SJCRH30 (cell line): Measurements from ENCODE around the gene LDHA. TPM values are rescaled to one million over a fixed set of nuclear protein-coding genes. Genes with fewer than 3 reads are reported as not detected.
"Not testable (repeated sequence)": the region's sequence is repeated elsewhere in the genome, so short reads cannot be mapped to it uniquely, and the experiment has no call there.

Experiments used
- DNase-seq, 2 experiments: peaks; one replicate each; pipeline ENCODE4 v3.0.0-alpha.2; 2015 to 2020
- H3K27ac ChIP-seq: fragments of 250-450 bp; sonication (Bioruptor Pico); 2 replicates; pipeline ENCODE4 v1.5.1; 2020; ENCODE audit warnings: mild to moderate bottlenecking, moderate library complexity
- H3K27me3 ChIP-seq: fragments of 250-450 bp; sonication (Bioruptor Pico); 2 replicates; pipeline ENCODE4 v1.5.1; 2020; ENCODE audit warnings: mild to moderate bottlenecking, moderate library complexity
- H3K36me3 ChIP-seq: fragments of 250-450 bp; sonication (Bioruptor Pico); 2 replicates; pipeline ENCODE4 v1.5.1; 2020; ENCODE audit warnings: mild to moderate bottlenecking, moderate library complexity
- H3K4me1 ChIP-seq: fragments of 250-450 bp; sonication (Bioruptor Pico); 2 replicates; pipeline ENCODE4 v1.5.1; 2020; ENCODE audit warnings: mild to moderate bottlenecking, moderate library complexity
- H3K4me3 ChIP-seq: fragments of 250-450 bp; sonication (Bioruptor Pico); 2 replicates; pipeline ENCODE4 v1.5.1; 2020; ENCODE audit warnings: mild to moderate bottlenecking, moderate library complexity
- H3K9me3 ChIP-seq: fragments of 250-450 bp; sonication (Bioruptor Pico); replicated peaks from 2 replicates; pipeline ENCODE4 v1.5.1; 2020; ENCODE audit warnings: mild to moderate bottlenecking, moderate library complexity
- total RNA-seq: library from RNA; depleted of rRNA; stranded (reverse); fragments of >200 nt; shearing (Covaris generic); gene quantifications from 2 replicates; pipeline ENCODE4 v1.2.3, GENCODE V29; 2014

LDHA gene
- total RNA-seq, 1 experiment from 2014 or later, result 1,245 TPM

DNA sequence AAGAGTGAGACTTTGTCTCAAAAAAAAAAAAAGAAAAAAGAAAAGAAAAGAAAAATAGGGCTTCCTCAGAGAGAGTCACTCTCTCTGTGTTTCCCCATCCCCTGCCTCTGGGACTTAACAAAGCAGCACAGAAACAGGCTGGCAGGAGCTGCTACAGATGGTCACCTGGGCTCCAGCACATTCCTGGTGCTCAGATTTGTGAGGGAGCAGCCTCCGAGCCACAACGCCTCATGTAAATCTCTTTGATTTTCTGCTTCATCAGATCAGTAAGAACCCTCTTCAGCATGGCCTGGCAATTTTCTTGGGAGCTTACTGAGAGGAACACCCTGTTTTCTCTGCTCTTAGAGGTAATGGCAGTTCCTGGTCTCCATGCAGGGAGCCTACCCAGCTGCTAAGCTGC, 15.2 kb upstream of the LDHA start:
- no peak for DNase-seq
- Histone ChIP-seq H3K36me3 (no peaks in the 10 kb centered on the region), H3K9me3 (no peaks in the 10 kb centered on the region), H3K4me1 (peaks cover 15% of the 10 kb centered on the region), H3K27me3 (no peaks in the 10 kb centered on the region), H3K4me3 (no peak overlapping the region), H3K27ac (no peak overlapping the region)

DNA sequence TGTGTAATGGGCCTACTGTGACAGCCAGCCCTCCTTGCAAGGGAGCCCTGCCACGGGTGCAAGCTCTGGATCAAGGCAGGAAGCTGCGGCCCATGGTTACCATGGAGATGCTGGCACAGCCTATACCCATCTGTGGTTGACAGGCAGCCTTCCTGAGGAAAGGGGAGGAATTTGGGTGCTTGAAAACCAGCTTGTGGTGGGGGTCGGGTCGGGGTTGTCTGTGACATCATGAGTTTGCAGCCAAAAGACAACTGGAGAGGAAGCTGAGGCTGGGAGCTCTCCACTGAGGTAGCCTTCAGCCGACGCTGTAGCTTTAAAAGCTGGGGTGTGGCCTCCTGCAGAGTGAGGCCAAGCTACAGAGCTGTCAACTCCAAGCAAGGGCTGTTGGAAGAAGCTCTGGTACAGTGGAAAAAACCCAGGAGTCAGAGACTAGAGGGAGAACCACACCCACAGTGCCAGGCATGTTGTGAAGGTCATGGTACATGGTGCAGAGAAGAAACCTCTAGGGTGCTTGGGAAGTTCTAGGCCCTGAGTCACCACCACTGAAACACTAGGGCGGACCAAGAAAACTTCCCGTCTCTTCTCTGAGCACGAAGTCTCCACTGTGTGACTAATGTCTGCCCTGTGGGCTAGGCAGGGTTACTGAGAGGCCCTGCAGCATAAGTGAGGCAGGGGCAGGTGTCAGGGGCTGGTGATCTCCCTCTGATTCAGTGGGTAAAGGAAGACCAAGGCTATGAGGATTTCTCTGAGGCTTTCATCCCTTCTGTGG, 10.8 kb upstream of the LDHA start:
- peak; percentile 83 to 84 for DNase-seq
- H3K9me3 ChIP-seq, result no peaks in the 10 kb centered on the region
- no peaks in the 10 kb centered on the region for H3K36me3 ChIP-seq
- peak overlapping the region; percentile 7 for H3K4me3 ChIP-seq
- H3K27ac ChIP-seq, result peak overlapping the region; percentile 91
- H3K4me1 ChIP-seq, result peaks cover 21% of the 10 kb centered on the region
- no peaks in the 10 kb centered on the region for H3K27me3 ChIP-seq

DNA sequence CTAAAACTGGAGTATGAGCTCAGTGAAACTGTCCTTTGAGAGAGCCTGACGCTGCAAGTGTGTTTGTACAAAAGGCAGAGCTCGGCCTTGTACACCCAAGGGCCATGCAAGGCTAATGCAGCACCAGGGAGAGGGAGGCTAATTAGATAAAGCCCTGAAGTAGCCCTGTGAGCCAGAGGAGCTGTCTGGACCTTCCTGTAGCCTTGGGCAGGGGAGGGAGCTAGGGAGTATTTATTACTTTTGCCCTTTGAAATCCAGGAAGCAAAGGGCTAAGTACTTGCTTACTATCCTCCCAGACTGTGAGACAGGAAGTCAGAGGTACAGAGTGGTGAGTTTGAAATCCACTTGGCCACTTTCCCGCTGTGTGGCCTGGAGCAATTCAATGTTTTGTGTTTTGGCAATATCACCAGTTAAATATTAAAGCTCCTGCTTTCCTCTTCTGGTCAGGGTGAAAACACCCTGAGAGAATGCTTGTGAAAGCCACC, 10.2 kb upstream of the LDHA start:
- DNase-seq, result peak in 1 of 2 experiments; percentile 69
- Histone ChIP-seq H3K27ac (peak overlapping the region; percentile 91), H3K4me3 (no peak overlapping the region), H3K4me1 (peaks cover 21% of the 10 kb centered on the region), H3K27me3 (no peaks in the 10 kb centered on the region), H3K9me3 (no peaks in the 10 kb centered on the region), H3K36me3 (no peaks in the 10 kb centered on the region)

DNA sequence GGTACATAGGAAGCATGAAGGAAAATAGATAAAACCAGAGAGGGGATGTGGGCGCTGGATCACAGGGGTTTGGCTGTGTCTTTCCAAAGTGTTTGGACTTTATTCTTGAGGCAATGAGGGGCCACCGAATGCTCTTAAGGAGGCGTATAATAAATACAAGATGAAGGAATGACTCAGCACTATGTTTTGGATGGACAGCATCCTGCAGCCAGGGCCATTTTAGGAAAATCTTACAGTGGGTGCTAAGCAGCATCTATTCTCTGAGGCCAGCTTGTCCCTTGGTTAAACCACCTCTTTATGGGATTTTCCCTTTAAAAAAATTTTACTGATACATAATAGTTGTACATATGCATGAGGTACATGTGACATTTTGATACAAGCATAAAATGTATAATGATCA, 4.3 kb upstream of the LDHA start:
- DNase-seq, result no peak

DNA sequence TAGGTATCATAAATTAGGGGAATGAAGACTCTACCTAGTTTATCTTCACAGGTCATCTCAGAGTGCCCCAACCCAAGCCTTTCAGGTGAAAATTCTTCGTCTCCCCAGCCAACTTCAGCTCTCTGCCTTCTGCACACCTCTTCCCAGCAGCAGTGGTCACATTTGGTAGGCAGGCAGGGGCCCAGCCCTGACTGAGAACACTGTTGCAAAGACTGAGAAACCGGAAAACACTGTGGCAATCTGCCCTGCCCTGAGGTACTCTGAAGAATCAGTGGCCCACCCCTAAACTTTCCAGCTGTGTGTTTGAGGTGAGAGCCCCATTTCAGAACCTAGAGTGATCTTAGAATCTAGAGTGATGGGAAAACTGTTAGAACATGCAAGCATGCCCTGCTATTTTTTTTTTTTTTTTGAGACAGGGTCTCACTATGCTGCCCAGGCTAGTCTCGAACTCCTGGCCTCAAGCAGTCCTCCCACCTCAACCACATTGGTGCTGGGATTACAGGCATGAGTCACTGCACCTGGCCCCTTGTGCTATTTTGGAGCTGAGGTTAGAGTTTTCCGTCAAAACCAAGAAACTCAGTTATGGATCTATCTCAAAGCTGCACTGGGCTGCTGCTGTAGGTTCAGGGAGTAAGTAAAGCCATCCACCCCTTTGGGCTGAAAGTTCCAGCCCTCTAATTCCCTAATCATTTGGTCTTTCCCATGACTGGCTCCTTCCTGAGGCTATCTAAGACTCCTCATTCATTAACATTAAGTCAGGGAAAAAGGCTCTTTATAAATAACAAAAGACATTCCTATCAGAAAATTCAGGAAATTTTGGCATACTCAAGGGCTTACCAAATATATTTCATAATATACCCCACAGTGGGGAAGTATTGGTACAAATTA, 1.7 kb upstream of the LDHA start:
- Histone ChIP-seq H3K27ac (no peak overlapping the region), H3K36me3 (peaks cover 14% of the 10 kb centered on the region), H3K9me3 (no peaks in the 10 kb centered on the region), H3K4me3 (no peak overlapping the region), H3K4me1 (peaks cover 5% of the 10 kb centered on the region; the same call in 1 of the 2 replicates), H3K27me3 (no peaks in the 10 kb centered on the region)
- no peak for DNase-seq

More for the DNA sequence above, 4.3 kb upstream of the LDHA start:
- Histone ChIP-seq H3K36me3 (no peaks in the 10 kb centered on the region), H3K9me3 (no peaks in the 10 kb centered on the region), H3K4me1 (peaks cover 5% of the 10 kb centered on the region; the same call in 1 of the 2 replicates), H3K27me3 (no peaks in the 10 kb centered on the region), H3K4me3 (no peak overlapping the region), H3K27ac (no peak overlapping the region)

DNA sequence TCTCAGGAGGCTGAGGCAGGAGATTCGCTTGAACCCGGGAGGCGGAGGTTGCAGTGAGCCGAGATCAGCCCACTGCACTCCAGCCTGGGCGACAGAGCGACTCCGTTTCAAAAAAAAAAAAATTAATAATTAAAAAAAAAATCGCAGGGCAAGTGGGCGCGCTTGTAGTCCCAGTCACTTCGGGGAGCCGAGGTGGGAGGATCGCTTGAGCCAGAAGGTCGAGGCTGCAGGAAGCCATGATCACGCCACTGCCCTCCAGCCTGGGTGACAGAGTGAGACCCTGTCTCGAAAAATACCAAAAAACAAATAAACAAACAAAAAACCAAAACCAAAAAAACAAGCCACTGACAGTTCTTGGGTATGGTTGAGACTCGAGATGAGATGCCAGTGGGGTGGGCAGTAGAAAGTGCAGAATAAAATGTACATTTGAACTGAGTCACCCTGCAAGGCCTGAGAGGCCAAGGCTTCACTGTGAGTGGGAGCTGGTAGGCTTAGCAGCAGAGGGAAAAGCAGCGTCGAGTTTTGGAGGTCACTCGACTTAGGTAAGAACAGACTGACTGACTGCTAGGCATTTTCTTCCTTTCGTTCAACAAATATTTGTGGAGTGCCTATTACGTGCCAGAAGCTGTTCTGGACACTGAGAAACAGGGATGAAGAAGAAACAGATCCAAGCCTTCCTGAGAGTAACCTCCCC, 635 bp upstream of the LDHA start:
- no peaks in the 10 kb centered on the region for H3K27me3 ChIP-seq
- DNase-seq, result no peak
- H3K36me3 ChIP-seq, result peaks cover 21% of the 10 kb centered on the region
- peak overlapping the region; percentile 87 for H3K27ac ChIP-seq
- no peaks in the 10 kb centered on the region for H3K9me3 ChIP-seq
- peaks cover 5% of the 10 kb centered on the region; the same call in 1 of the 2 replicates for H3K4me1 ChIP-seq
- H3K4me3 ChIP-seq, result peak overlapping the region; percentile 89

DNA sequence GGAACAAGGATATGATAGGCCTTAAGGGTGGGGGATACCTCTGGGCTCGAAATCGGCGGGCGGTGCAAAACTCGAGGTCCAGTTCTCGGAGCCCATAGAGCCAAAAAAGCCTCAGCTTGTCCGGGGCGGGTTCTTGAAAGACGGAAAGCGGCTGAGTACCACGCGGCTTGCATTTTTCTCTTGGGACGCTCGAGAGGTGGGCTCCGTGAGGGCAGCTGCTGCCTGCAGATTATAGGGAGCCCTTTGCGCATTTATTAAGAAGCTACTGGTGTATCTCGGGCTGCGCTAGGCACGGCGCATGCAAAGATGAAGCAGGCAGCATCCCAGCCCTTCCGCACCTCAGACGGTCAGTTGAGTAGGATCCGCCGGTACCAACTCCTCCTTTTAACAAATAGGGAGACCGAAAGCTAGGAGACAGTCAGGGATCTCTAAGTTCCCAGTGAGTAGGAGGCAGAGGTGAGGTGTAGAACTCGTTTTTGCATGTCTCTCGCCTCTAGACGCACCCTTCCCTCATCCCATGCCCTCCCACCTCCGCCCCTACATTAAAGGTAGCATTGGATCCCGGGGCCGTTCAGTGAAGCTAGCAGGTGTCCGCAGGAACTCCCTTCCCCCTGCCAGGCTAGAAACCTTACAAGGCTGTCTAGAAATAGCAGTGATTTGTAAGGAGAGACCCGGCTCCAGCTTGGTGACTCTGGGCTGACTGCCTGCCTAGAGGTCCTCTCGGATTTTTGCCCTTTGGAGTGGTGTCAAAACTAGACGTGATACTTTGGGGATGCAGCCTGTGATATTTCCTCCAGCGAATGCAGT, 768 bp downstream of the LDHA start:
- Histone ChIP-seq H3K27ac (peak overlapping the region; percentile 87), H3K4me3 (peak overlapping the region; percentile 89), H3K36me3 (peaks cover 35% of the 10 kb centered on the region), H3K27me3 (no peaks in the 10 kb centered on the region), H3K4me1 (peaks cover 5% of the 10 kb centered on the region; the same call in 1 of the 2 replicates), H3K9me3 (no peaks in the 10 kb centered on the region)
- DNase-seq, result peak; percentile 27 to 48

DNA sequence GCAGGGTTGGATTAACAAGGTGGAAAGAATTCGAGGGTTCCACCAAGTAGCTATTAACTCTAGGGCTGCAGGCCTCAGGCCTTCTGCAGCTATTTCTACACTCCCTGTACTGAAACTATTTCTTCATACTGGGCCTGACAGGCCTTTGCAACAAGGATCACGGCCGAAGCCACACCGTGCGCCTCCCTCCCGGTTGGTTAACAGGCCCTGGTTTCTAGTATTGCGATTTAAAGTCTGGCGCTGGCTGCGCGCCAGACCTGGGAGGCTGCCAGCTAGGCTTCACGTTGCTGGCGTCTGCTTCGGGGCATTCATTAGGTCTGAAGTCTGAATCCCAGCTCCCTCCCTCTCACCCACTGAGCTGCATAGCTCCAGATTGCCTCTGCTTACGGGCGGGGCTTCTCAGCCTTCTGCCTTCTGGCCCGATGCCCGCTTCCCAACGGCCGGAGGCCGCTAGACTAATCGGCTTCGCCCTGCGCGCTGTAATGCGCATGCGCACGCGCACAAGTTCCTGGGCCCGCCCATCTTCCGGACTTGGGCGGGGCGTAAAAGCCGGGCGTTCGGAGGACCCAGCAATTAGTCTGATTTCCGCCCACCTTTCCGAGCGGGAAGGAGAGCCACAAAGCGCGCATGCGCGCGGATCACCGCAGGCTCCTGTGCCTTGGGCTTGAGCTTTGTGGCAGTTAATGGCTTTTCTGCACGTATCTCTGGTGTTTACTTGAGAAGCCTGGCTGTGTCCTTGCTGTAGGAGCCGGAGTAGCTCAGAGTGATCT, 1.6 kb downstream of the LDHA start:
- H3K4me1 ChIP-seq, result peaks cover 5% of the 10 kb centered on the region; the same call in 1 of the 2 replicates
- H3K9me3 ChIP-seq, result no peaks in the 10 kb centered on the region
- H3K36me3 ChIP-seq, result peaks cover 41% of the 10 kb centered on the region
- peak; percentile 100 for DNase-seq
- peak overlapping the region; percentile 89 for H3K4me3 ChIP-seq
- H3K27me3 ChIP-seq, result no peaks in the 10 kb centered on the region
- peak overlapping the region; percentile 87 for H3K27ac ChIP-seq

DNA sequence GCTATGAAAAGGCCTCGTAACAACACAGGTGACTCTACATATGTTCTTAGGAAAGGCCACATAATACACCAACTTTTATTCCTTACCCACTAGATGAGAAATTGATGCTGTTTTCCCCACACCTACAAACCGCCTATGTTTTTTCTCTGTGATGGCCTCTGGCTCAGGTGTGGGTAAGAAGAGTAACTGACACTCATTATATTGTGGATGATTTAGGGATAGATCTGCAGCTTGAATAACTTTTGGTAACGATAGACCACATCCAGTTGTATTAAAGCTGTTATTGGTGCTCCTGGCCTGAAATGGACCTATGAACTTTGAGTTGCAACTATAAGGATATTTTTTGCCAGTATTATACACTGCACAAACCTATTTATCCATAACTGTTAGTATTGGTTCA, 3.6 kb downstream of the LDHA start:
- Histone ChIP-seq H3K36me3 (peaks cover 58% of the 10 kb centered on the region), H3K27me3 (no peaks in the 10 kb centered on the region), H3K4me1 (peaks cover 5% of the 10 kb centered on the region; the same call in 1 of the 2 replicates), H3K4me3 (no peak overlapping the region), H3K27ac (no peak overlapping the region), H3K9me3 (no peaks in the 10 kb centered on the region)
- no peak for DNase-seq

DNA sequence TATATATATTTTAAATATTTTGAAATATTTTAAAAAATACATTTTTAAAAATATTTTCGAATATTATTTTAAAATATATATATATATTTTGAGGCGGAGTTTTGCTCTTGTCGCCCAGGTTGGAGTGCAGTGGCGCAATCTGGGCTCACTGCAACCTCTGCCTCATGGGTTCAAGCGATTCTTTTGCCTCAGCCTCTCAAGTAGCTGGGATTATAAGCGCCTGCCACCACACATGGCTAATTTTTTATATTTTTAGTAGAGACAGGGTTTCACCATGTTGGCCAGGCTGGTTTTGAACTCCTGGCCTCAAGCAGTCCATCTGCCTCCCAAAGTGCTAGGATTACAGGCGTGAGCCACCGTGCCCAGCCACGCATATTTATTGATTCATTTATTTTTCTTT, 6.7 kb downstream of the LDHA start:
- not testable (repeated sequence) for H3K4me3 ChIP-seq, H3K4me1 ChIP-seq, H3K9me3 ChIP-seq, DNase-seq, H3K27me3 ChIP-seq, H3K27ac ChIP-seq
- H3K36me3 ChIP-seq, result peaks cover 89% of the 10 kb centered on the region

DNA sequence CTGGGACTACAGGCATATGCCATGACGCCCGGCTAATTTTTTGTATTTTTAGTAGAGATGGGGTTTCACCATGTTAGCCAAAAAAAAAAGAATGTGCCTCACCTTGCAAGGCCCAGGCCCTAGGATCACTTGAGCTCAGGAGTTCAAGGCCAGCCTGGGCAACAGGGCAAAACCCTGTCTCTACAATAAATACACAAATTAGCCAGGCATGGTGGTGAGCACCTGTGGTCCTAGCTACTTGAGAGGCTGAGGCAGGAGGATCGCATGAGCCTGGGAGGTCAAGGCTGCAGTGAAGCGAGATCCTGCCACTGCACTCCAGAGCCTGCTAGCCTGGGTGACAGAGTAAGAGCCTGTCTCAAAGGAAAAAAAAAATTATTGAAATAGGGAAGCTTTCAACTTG, 9.7 kb downstream of the LDHA start:
- Histone ChIP-seq H3K4me1 (no peaks in the 10 kb centered on the region), H3K27ac (no peak overlapping the region), H3K9me3 (no peaks in the 10 kb centered on the region), H3K36me3 (peaks cover 94% of the 10 kb centered on the region), H3K4me3 (no peak overlapping the region), H3K27me3 (no peaks in the 10 kb centered on the region)
- no peak for DNase-seq

DNA sequence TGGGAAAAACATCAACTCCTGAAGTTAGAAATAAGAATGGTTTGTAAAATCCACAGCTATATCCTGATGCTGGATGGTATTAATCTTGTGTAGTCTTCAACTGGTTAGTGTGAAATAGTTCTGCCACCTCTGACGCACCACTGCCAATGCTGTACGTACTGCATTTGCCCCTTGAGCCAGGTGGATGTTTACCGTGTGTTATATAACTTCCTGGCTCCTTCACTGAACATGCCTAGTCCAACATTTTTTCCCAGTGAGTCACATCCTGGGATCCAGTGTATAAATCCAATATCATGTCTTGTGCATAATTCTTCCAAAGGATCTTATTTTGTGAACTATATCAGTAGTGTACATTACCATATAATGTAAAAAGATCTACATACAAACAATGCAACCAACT, 13.0 kb downstream of the LDHA start:
- H3K9me3 ChIP-seq, H3K27ac ChIP-seq, DNase-seq, H3K4me3 ChIP-seq, H3K27me3 ChIP-seq, H3K4me1 ChIP-seq: not testable (repeated sequence)
- peaks cover 66% of the 10 kb centered on the region for H3K36me3 ChIP-seq

DNA sequence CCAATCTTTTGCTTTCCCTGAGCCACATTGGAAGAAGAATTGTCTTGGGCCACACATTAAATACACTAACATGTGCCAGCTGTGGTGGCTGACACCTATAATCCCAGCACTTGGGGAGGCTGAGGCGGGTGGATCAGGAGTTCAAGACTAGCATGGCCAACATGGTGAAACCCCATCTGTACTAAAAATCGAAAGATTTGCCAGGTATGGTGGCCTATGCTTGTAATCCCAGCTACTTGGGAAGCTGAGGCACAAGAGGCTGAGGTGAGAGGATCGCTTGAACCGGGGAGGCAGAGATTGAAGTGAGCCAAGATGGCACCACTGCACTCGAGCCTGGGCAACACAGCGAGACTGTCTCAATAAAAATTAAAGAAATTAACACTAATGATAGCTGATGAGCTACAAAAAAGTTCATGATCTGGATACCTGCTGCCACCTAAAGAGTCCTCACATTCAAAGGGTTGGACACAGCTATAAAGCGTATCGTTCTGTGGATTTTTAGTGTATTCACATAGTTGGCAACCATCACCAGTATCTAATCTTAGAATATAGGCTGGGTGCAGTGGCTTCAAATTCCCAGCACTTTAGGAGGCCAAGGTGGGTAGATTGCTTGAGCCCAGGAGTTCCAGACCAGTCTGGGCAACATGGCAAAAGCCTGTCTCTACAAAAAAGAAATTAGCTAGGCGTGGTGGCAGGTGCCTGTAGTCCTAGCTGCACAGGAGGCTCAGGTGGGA, 14.4 kb downstream of the LDHA start:
- Histone ChIP-seq H3K27me3 (no peaks in the 10 kb centered on the region), H3K36me3 (peaks cover 53% of the 10 kb centered on the region), H3K9me3 (no peaks in the 10 kb centered on the region), H3K4me1 (no peaks in the 10 kb centered on the region), H3K4me3 (no peak overlapping the region), H3K27ac (no peak overlapping the region)
- no peak for DNase-seq
